Transverse colon (tissue), 4 donors: ENCODE data around the gene TIMP1. TPM values are rescaled to one million over a fixed set of nuclear protein-coding genes. Genes with fewer than 3 reads are reported as not detected.

Source experiments
- DNase-seq: peaks from one replicate; pipeline ENCODE4 v3.0.0-alpha.2; 2019
- H3K27ac ChIP-seq, 4 donors: fragments of 200-600 bp; sonication (generic); 2 replicates each; pipeline ENCODE4 v1.5.1; 2016 to 2018; ENCODE audit warnings: inconsistent platforms in 4 of 4
- H3K27me3 ChIP-seq: fragments of 200-600 bp; sonication (generic); 2 replicates; pipeline ENCODE4 v1.5.1; 2017; ENCODE audit warnings: inconsistent platforms
- H3K36me3 ChIP-seq, 4 donors: fragments of 200-600 bp; sonication (generic); 2 replicates each; pipeline ENCODE4 v1.5.1; 2017 to 2019; ENCODE audit warnings: inconsistent platforms in 4 of 4
- H3K4me1 ChIP-seq, 4 donors: fragments of 200-600 bp; sonication (generic); 2 replicates each; pipeline ENCODE4 v1.5.1; 2017 to 2020; ENCODE audit warnings: inconsistent platforms in 4 of 4
- H3K4me3 ChIP-seq, 4 donors: fragments of 200-600 bp; sonication (generic); 1 replicate in 1 of 4; 2 replicates in 3 of 4; pipeline versions ENCODE4 v1.5.1 to v1.6.1; 2017 to 2019; ENCODE audit warnings: inconsistent platforms in 4 of 4
- H3K9me3 ChIP-seq, 2 donors: fragments of 200-600 bp; sonication (generic); 2 replicates each; pipeline ENCODE4 v1.5.1; 2017 to 2019; ENCODE audit warnings: inconsistent platforms in 2 of 2
- EP300 ChIP-seq: sonication (generic); formaldehyde crosslinking; IDR thresholded peaks from one replicate; pipeline ENCODE4 v1.6.1; 2017; ENCODE audit warnings: antibody characterized with exemption, low read depth
- POLR2A ChIP-seq: fragments of 450-650 bp; IDR thresholded peaks from one replicate; pipeline ENCODE4 v1.6.1; 2016; ENCODE audit warnings: antibody characterized with exemption, mild to moderate bottlenecking, moderate library complexity
- POLR2AphosphoS5 ChIP-seq, 3 donors: sonication (generic); formaldehyde crosslinking; IDR thresholded peaks; one replicate each; pipeline ENCODE4 v1.6.1; 2016; ENCODE audit warnings: antibody characterized with exemption in 3 of 3
- WGBS, 2 donors: methylation state at CpG; one replicate each; pipeline ENCODE4 v1.1.5; 2018; ENCODE audit warnings: low coverage in 1 of 2; 5-methylcytosine and 5-hydroxymethylcytosine counted together
- in situ Hi-C, 4 donors: fragments of 200-750 bp; cut with MboI; loops; one replicate each; pipeline versions ENCODE4 v1.15.0 to v1.15.1; 2017; ENCODE audit warnings: low sequenced_read_pairs in 3 of 4, low pct_ligation_motif_present in 1 of 4, low pct_unique_long_range_greater_than_20kb in 1 of 4
- intact Hi-C: fragments of 100-400 bp; cut with DNase I; formaldehyde crosslinking; loops from one replicate; pipeline ENCODE4 v1.15.1; 2023; ENCODE audit warnings: low total_unique reads
- total RNA-seq, 4 donors: library from RNA; depleted of rRNA; stranded (reverse); fragments of >200 nt; gene quantifications; one replicate each; pipeline ENCODE4 v1.1.0, GENCODE V29; 2016
- TF ChIP-seq, protein P1 (sequence below), 5 experiments: fragments of 200-600 bp in 3 of 5; fragments of 450-650 bp in 2 of 5; sonication (generic) in 3 of 5; IDR thresholded peaks; 1 replicate in 2 of 5; 2 replicates in 3 of 5; pipeline ENCODE4 v1.5.1; 2016 to 2017; ENCODE audit warnings: antibody characterized with exemption in 5 of 5, inconsistent platforms in 3 of 5, mild to moderate bottlenecking in 2 of 5, moderate library complexity in 1 of 5

Gene TIMP1
- total RNA-seq, 4 donors from 2014 or later: 14.2 to 83.0 (median 43.6) TPM

DNA sequence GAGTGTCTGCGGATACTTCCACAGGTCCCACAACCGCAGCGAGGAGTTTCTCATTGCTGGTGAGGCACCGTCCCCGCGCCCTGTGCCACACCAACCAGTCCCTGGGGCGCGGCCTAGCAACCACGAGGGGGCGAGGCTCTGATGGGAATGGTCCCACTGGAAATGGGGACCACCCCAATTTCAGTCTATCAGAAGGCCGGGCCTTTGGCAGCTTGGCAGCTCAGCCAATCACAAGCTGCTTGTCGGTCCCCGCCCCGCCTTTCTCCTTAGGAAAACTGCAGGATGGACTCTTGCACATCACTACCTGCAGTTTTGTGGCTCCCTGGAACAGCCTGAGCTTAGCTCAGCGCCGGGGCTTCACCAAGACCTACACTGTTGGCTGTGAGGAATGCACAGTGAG lies 3.0 kb downstream of the TIMP1 start:
- no peaks in the 10 kb centered on the region for H3K36me3 ChIP-seq
- H3K4me3 ChIP-seq: no peak overlapping the region
- WGBS, 2 donors: 82% methylated on average over 16 of the region's 16 CpGs; no CpG with 5 or more reads in 1 of the 2 donors
- no peaks in the 10 kb centered on the region for H3K27me3 ChIP-seq
- peaks cover 0 to 8% (median 0%) of the 10 kb centered on the region in 4 donors for H3K4me1 ChIP-seq
- in situ Hi-C loops (no loop called here), intact Hi-C loops (no loop called here)
- TF ChIP-seq POLR2AphosphoS5 (IDR thresholded peaks at IDR 0.05) (no peak), POLR2A (no peak), EP300 (no peak)
- no peak for DNase-seq
- no peak overlapping the region for H3K27ac ChIP-seq
- no peaks in the 10 kb centered on the region for H3K9me3 ChIP-seq

DNA sequence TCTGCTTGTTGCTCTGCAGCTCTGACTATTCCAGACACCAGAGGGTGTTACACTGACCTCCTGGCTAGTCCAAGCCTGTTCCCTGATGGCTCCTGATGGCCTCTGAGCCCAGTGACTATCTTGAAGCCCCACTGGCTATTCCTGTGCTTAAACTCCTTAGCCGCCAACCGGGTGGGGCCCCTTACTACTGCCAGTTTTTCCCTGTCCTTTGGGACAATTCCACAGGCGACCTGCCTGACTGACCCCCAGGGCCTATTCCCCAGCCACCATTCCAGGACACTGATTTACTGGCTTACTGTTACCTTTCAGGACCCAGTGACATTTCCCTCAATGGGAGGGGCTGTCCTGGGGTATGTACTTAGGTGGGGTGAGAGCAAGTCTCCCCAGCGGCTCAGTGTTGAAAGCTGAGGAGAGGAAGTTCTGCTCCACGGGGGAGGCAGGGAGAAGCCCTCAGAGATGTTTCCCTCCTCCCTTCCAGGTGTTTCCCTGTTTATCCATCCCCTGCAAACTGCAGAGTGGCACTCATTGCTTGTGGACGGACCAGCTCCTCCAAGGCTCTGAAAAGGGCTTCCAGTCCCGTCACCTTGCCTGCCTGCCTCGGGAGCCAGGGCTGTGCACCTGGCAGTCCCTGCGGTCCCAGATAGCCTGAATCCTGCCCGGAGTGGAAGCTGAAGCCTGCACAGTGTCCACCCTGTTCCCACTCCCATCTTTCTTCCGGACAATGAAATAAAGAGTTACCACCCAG lies 4.0 kb downstream of the TIMP1 start:
- TF ChIP-seq EP300 (no peak), POLR2AphosphoS5 (IDR thresholded peaks at IDR 0.05) (no peak), POLR2A (no peak)
- TF ChIP-seq, protein P1, sequence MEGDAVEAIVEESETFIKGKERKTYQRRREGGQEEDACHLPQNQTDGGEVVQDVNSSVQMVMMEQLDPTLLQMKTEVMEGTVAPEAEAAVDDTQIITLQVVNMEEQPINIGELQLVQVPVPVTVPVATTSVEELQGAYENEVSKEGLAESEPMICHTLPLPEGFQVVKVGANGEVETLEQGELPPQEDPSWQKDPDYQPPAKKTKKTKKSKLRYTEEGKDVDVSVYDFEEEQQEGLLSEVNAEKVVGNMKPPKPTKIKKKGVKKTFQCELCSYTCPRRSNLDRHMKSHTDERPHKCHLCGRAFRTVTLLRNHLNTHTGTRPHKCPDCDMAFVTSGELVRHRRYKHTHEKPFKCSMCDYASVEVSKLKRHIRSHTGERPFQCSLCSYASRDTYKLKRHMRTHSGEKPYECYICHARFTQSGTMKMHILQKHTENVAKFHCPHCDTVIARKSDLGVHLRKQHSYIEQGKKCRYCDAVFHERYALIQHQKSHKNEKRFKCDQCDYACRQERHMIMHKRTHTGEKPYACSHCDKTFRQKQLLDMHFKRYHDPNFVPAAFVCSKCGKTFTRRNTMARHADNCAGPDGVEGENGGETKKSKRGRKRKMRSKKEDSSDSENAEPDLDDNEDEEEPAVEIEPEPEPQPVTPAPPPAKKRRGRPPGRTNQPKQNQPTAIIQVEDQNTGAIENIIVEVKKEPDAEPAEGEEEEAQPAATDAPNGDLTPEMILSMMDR (IDR thresholded peaks at IDR 0.05): no peak
- intact Hi-C loops: no loop called here
- DNase-seq: no peak

DNA sequence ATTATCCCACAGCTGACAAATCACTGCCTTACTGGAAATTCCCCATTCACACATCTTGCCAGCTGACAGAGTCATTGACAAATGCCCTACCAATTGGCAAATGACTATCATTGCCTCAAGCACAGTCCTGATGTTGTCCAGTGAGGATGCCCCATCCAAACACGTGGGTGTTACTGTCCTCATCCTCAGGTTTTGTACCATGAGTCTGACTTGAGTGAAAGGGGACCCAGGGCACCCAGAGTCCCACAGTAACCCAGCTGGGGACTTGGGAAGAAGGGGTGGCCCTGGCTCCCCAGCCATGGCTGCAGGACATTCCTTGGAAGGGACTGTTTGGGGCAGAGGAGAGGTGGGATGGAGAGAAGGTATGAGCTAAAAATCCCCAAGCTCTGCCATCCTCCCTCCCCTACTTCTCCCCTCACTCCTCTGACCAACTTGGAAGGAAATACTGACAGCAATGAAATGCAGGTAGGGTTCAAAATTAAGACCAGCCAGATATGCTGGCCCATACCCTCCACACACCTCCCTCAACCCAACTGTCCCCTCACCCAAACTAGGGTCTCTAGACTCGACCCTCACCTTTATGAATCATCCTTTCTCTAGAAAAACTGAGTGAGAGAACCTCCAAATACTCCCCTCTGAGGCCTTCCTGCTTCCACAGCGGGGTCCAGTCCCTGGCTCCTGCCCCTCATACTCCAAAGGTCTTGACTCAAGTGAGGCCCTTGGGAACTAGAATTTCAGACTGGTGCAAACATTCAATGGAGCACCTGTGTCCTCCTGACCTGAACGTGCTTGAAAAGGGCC lies 5.1 kb downstream of the TIMP1 start:
- Histone ChIP-seq H3K4me3 (no peak overlapping the region), H3K4me1 (peaks cover 0 to 4% (median 0%) of the 10 kb centered on the region in 4 donors), H3K36me3 (no peaks in the 10 kb centered on the region), H3K27ac (no peak overlapping the region), H3K27me3 (no peaks in the 10 kb centered on the region), H3K9me3 (no peaks in the 10 kb centered on the region)
- no peak for DNase-seq
- TF ChIP-seq, protein P1 (IDR thresholded peaks at IDR 0.05): no peak
- TF ChIP-seq POLR2A (no peak), EP300 (no peak), POLR2AphosphoS5 (IDR thresholded peaks at IDR 0.05) (no peak)
- intact Hi-C loops: no loop called here
- WGBS, 2 donors: 25 to 100% methylated on average over 1 to 4 of the region's 4 CpGs
- in situ Hi-C loops: no loop called here

More for the DNA sequence above, 4.0 kb downstream of the TIMP1 start:
- WGBS, 2 donors: 78% methylated on average over 11 of the region's 11 CpGs; no CpG with 5 or more reads in 1 of the 2 donors
- Histone ChIP-seq H3K27me3 (no peaks in the 10 kb centered on the region), H3K9me3 (no peaks in the 10 kb centered on the region), H3K4me1 (peaks cover 0 to 8% (median 0%) of the 10 kb centered on the region in 4 donors), H3K36me3 (no peaks in the 10 kb centered on the region), H3K27ac (no peak overlapping the region), H3K4me3 (no peak overlapping the region)
- in situ Hi-C loops: no loop called here

DNA sequence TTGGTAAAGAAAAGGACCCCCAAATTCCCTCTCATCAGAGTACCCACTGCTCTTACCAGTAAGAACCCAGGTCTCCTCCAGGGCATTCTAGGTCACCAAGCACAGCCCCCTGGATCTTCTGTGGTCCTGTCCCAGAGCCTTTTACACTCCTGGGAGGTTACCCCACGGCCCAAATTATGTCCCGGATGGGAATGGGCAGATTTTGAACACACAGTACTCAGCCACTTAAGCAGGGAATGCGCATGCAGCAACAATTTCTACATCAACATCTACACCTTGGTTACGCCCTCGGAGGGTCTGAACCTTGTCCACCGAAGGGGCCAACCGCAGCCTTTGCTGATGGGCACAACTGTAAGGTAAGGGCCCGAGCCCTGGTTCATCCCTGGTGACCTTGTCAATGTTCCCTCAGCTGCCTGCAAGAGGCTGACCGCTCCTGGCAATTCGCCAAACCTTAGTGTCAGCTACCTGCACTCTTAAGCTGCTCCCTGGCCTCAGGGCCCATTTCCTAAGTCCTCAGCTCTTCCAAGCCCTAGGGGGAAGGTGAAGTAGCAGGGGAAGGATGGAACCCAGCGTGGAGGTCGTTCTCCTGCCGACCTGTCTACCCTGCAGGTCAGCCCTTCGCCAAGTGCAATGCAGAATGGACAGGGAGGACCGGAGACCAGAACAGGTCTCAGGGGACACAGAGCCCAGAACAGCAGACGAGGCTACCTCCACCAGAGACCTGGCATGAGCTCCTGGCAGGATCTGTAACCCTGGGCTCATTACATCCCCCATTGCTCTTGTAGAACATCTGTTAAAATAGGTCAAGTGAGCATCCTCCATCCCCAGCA lies 5.9 kb downstream of the TIMP1 start:
- H3K27me3 ChIP-seq: no peaks in the 10 kb centered on the region
- no peaks in the 10 kb centered on the region for H3K36me3 ChIP-seq
- TF ChIP-seq POLR2A (no peak), POLR2AphosphoS5 (IDR thresholded peaks at IDR 0.05) (no peak), EP300 (no peak)
- TF ChIP-seq, protein P1 (IDR thresholded peaks at IDR 0.05): no peak
- peaks cover 0 to 4% (median 0%) of the 10 kb centered on the region in 4 donors for H3K4me1 ChIP-seq
- in situ Hi-C loops (no loop called here), intact Hi-C loops (no loop called here)
- WGBS, 2 donors: 73% methylated on average over 16 of the region's 16 CpGs; no CpG with 5 or more reads in 1 of the 2 donors
- no peak overlapping the region for H3K27ac ChIP-seq
- H3K4me3 ChIP-seq: no peak overlapping the region
- H3K9me3 ChIP-seq: no peaks in the 10 kb centered on the region
- no peak for DNase-seq
